ENCODE results near the gene TIMP3. TPM values are rescaled to one million over a fixed set of nuclear protein-coding genes. Genes with fewer than 3 reads are reported as not detected.

The TIMP3 gene
- total and polyA plus RNA-seq, 2 donors (not counting 3 experiments of a cell fraction or from before 2014, with no cell fraction given) = 0.22 to 2.0 TPM

GRCh38 chr22:32752326-32752725 lies 49.2 kb upstream of the TIMP3 start:
- H3K27me3 ChIP-seq (ENCODE audit: control insufficient read depth in 2 of 2, insufficient read depth in 2 of 2, low read length in 2 of 2) = no peaks in the 10 kb centered on the region
- no peak for TF ChIP-seq MAX (IDR thresholded peaks at IDR 0.05; ENCODE audit: insufficient read depth, insufficient read length)
- no peak for TF ChIP-seq GATA2 (IDR thresholded peaks at IDR 0.05; ENCODE audit: insufficient read depth, insufficient read length, low read depth, low read length)
- ChIA-PET POLR2A (no interaction called here), CTCF (no interaction called here)
- no peak for FAIRE-seq
- H3K4me3 ChIP-seq (replicated peaks in 1 of 3; ENCODE audit: insufficient read depth in 1 of 3, low read depth in 1 of 3, low read length in 3 of 3) = no peak overlapping the region
- H4K20me1 ChIP-seq (replicated peaks; ENCODE audit: control insufficient read depth, extremely low read depth, insufficient read depth, low read length) = no peaks in the 10 kb centered on the region
- no peak overlapping the region for H3K27ac ChIP-seq (ENCODE audit: insufficient read depth, low read depth, low read length)
- H3K36me3 ChIP-seq (ENCODE audit: control insufficient read depth in 2 of 2, extremely low read depth in 1 of 2, insufficient read depth in 2 of 2, low read length in 2 of 2) = no peaks in the 10 kb centered on the region
- no peak overlapping the region for H3K9ac ChIP-seq (replicated peaks; ENCODE audit: extremely low read depth, insufficient read depth, low read length)
- H3K9me1 ChIP-seq (replicated peaks; ENCODE audit: control insufficient read depth, extremely low read depth, insufficient read depth, low read length) = no peaks in the 10 kb centered on the region
- intact Hi-C loops (cut with micrococcal nuclease) (no loop called here), dilution Hi-C loops (cut with MboI; ENCODE audit: extremely low pct_ligation_motif_present, low sequenced_read_pairs) (no loop called here)
- BruUV-seq (replicated peaks) = no TSS peak
- no peak overlapping the region for H3K4me2 ChIP-seq (ENCODE audit: insufficient read depth, low read length)
- no peak for DNase-seq (ENCODE audit: low read depth, low spot score)
- H2AFZ ChIP-seq (ENCODE audit: low read depth, low read length) = no peak overlapping the region
- H3K9me3 ChIP-seq (replicated peaks; ENCODE audit: control insufficient read depth, insufficient read depth, low read length) = peaks cover 6% of the 10 kb centered on the region
- no peaks in the 10 kb centered on the region for H3K79me2 ChIP-seq (ENCODE audit: control insufficient read depth, insufficient read depth, low read length)
- H3K4me1 ChIP-seq (ENCODE audit: control insufficient read depth, extremely low read depth, insufficient read depth, low read length) = no peaks in the 10 kb centered on the region

GRCh38 chr22:32752816-32753520 lies 48.5 kb upstream of the TIMP3 start:
- no peaks in the 10 kb centered on the region for H4K20me1 ChIP-seq (replicated peaks; ENCODE audit: control insufficient read depth, extremely low read depth, insufficient read depth, low read length)
- H3K9ac ChIP-seq (replicated peaks; ENCODE audit: extremely low read depth, insufficient read depth, low read length) = no peak overlapping the region
- intact Hi-C loops (cut with micrococcal nuclease) (no loop called here), dilution Hi-C loops (cut with MboI; ENCODE audit: extremely low pct_ligation_motif_present, low sequenced_read_pairs) (no loop called here)
- H2AFZ ChIP-seq (ENCODE audit: low read depth, low read length) = no peak overlapping the region
- H3K9me1 ChIP-seq (replicated peaks; ENCODE audit: control insufficient read depth, extremely low read depth, insufficient read depth, low read length) = no peaks in the 10 kb centered on the region
- no peaks in the 10 kb centered on the region for H3K4me1 ChIP-seq (ENCODE audit: control insufficient read depth, extremely low read depth, insufficient read depth, low read length)
- DNase-seq (ENCODE audit: low read depth, low spot score) = no peak
- CTCF ChIA-PET = no interaction called here
- no peak overlapping the region for H3K4me2 ChIP-seq (ENCODE audit: insufficient read depth, low read length)
- H3K27me3 ChIP-seq (ENCODE audit: control insufficient read depth in 2 of 2, insufficient read depth in 2 of 2, low read length in 2 of 2) = no peaks in the 10 kb centered on the region
- TF ChIP-seq GATA2 (IDR thresholded peaks at IDR 0.05; ENCODE audit: insufficient read depth, insufficient read length, low read depth, low read length) (no peak), MAX (IDR thresholded peaks at IDR 0.05; ENCODE audit: insufficient read depth, insufficient read length) (no peak), JUN (IDR thresholded peaks at IDR 0.05; ENCODE audit: borderline replicate concordance, insufficient read depth, insufficient read length, low read depth) (no peak), FOS (IDR thresholded peaks at IDR 0.05; ENCODE audit: borderline replicate concordance, insufficient read depth, low read length) (no peak), POLR2AphosphoS5 (IDR thresholded peaks at IDR 0.05; ENCODE audit: insufficient read depth, low read depth, low read length) (no peak), POLR2A (IDR thresholded peaks at IDR 0.05; ENCODE audit: low read depth, low read length) (no peak), CTCF (IDR thresholded peaks at IDR 0.05; ENCODE audit: extremely low read depth in 1 of 2, insufficient read depth in 1 of 2, low read depth in 1 of 2, low read length in 2 of 2) (no peak), EZH2 (IDR thresholded peaks at IDR 0.05; ENCODE audit: borderline replicate concordance, low read depth, low read length, severe bottlenecking) (no peak), MYC (IDR thresholded peaks at IDR 0.05; ENCODE audit: low read depth, low read length) (no peak)
- no peaks in the 10 kb centered on the region for H3K36me3 ChIP-seq (ENCODE audit: control insufficient read depth in 2 of 2, extremely low read depth in 1 of 2, insufficient read depth in 2 of 2, low read length in 2 of 2)
- no TSS peak for BruUV-seq (replicated peaks)
- peaks cover 3% of the 10 kb centered on the region for H3K9me3 ChIP-seq (replicated peaks; ENCODE audit: control insufficient read depth, insufficient read depth, low read length)
- POLR2A ChIA-PET = interaction anchor here (0.6 kb wide), 1 partner anchor 12 kb away, joined by 6 read pairs; no protein-coding TSS in a partner anchor
- no peak for FAIRE-seq
- no peak overlapping the region for H3K4me3 ChIP-seq (replicated peaks in 1 of 3; ENCODE audit: insufficient read depth in 1 of 3, low read depth in 1 of 3, low read length in 3 of 3)
- no peak overlapping the region for H3K27ac ChIP-seq (ENCODE audit: insufficient read depth, low read depth, low read length)
- no peaks in the 10 kb centered on the region for H3K79me2 ChIP-seq (ENCODE audit: control insufficient read depth, insufficient read depth, low read length)
